Fibroblast of pulmonary artery (primary cell): ENCODE data around the gene DOCK9.
"Not testable (repeated sequence)": the region's sequence is repeated elsewhere in the genome, so short reads cannot be mapped to it uniquely, and the experiment has no call there.

Experiments
- DNase-seq: peaks from one replicate; pipeline ENCODE4 v3.0.0-alpha.2; 2010; ENCODE audit warnings: low read depth
- H3K4me3 ChIP-seq: replicated peaks from 2 replicates; pipeline ENCODE4 v1.5.1; 2011; ENCODE audit warnings: low read depth, mild to moderate bottlenecking, control low read depth, low read length, moderate library complexity
- TF ChIP-seq, protein P1 (sequence below): IDR thresholded peaks from 2 replicates; pipeline ENCODE4 v1.5.1; 2011; ENCODE audit warnings: mild to moderate bottlenecking, control low read depth, low read length, inconsistent platforms; ENCODE audit errors: missing control alignments

The DOCK9 gene

DNA sequence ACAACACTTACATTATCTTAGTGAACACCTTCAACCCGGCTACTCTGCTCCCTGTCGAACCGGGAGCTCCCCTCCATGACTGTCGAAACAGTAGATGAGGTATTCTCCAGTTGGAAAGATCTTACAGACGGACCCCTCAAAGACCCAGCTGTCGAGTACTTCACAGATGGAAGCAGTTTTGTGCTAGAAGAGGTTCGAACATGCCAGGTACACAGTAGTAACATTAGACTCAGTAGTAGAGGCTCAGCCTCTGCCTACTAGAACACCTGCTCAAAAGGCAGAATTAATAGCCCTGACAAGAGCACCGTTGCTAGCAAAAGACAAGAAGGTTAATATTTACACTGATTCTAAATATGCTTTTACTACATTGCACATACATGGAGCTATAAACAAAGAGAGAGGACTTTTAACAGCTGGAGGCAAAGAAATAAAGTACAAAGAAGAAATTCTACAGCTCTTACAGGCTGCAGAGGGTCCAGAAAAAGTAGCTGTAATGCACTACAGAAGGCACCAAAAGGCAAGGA lies 211.8 kb downstream of the DOCK9 start:
- TF ChIP-seq, protein P1, sequence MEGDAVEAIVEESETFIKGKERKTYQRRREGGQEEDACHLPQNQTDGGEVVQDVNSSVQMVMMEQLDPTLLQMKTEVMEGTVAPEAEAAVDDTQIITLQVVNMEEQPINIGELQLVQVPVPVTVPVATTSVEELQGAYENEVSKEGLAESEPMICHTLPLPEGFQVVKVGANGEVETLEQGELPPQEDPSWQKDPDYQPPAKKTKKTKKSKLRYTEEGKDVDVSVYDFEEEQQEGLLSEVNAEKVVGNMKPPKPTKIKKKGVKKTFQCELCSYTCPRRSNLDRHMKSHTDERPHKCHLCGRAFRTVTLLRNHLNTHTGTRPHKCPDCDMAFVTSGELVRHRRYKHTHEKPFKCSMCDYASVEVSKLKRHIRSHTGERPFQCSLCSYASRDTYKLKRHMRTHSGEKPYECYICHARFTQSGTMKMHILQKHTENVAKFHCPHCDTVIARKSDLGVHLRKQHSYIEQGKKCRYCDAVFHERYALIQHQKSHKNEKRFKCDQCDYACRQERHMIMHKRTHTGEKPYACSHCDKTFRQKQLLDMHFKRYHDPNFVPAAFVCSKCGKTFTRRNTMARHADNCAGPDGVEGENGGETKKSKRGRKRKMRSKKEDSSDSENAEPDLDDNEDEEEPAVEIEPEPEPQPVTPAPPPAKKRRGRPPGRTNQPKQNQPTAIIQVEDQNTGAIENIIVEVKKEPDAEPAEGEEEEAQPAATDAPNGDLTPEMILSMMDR = no peak
- DNase-seq = no peak
- no peak overlapping the region for H3K4me3 ChIP-seq

DNA sequence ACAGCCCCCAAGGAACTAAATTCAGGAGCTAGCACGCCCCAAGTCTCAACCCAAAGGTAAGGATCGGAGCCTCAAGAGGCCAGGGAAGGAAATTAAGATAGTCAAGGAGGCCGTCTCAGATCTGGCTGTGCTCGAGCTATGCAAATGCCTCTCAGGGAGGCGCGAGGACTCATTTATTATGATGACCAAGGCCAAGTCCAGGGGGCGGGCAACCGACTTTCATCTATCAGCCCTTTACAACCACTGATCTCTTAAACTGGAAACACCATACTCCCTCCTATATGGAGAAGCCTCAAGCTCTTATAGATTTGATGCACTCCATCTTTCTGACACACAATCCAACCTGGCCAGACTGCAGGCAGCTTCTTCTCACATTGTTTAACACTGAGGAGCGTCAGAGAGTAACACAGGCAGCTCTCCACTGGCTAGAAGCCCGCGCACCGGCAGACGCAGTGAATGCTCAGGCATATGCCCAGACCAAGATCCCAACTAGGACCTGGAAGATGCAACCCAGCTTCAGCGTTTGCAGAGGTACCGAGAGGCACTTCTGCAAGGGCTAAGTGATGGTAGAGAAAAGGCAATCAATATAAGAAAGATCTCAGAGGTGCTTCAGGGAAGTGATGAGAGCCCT lies 215.8 kb downstream of the DOCK9 start:
- H3K4me3 ChIP-seq = peak overlapping the region; percentile 15
- TF ChIP-seq, protein P1 = no peak
- no peak for DNase-seq

DNA sequence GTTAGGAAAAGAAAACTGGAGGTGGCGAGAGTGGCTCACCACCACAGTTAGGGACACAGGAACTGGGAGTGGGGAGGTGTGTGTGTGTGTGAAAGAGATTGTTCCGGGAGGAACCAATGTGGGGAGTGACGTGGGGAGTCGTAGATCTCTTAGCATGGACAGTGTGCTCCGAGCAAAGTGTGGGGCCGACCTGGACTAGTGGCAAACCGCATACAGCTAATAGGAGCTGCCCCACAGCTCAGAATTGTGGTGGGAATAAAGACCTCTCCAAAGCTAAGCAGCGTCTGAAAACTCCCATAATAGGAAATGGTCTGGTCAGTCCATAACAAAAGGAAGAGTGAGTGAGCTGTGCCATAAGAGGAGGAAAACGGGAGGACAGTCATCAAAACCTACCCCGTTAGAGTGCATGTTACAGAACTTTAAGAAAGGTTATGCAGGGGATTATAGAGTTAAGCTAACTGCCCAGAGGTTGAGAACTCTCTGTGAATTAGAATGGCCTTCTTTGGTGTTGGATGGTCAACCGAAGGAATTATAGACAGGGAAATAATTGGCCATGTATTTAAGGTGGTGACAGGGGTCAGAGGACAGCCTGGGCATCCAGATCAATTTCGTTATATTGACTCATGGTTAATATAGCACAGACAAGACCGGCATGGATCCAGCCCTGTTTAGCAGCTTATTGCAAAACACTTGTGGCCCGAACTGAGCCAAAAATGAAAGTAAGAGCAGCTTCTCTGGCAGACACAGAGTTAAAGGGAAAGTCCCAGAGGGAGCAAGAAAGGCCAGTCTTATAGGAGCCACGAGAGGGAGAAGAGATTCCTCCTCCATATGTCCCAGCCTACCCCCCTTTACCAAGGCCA lies 216.5 kb downstream of the DOCK9 start:
- TF ChIP-seq, protein P1 = no peak
- DNase-seq = peak; percentile 67

DNA sequence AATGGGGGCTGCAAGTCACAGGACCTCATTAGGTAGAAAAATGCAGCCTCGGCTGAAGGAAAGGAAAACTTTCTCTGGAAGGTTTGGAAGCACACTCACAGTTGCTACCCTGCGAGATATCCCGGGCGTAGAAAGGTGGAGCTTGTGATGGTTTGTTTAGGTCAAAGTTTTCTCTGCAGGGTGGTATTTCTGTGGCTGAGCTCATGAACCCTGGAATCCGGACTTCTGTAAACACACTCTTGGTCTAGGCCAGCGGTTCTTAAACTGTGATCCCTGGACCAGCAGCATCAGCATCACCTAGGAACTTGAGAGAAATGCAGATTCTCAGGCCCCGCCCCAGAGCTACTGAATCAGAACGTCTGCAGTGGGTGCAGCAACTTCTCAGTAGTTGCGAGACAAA lies 222.1 kb downstream of the DOCK9 start:
- TF ChIP-seq, protein P1 = no peak
- DNase-seq = no peak
- no peak overlapping the region for H3K4me3 ChIP-seq

More for the DNA sequence above, 216.5 kb downstream of the DOCK9 start:
- peak overlapping the region; percentile 15 for H3K4me3 ChIP-seq

DNA sequence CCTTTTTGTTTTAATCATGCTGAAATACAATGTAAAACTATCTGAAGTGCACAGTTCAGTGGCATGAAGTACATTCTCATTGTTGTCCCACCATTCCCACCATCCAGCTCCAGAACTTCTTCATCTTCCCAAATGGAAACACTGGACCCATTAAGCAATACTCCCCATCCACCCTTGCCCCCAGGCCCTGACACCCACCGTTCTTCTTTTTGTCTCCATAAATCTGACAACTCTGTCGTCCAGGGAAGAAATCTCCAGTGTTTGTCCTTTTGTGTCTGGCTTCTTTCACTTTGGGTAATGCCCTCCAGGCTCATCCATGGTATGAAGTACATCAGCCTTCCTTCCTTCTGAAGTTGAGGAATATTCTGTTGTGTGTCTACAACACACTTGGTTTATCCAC lies 222.7 kb downstream of the DOCK9 start:
- no peak overlapping the region for H3K4me3 ChIP-seq
- TF ChIP-seq, protein P1 = no peak
- no peak for DNase-seq

DNA sequence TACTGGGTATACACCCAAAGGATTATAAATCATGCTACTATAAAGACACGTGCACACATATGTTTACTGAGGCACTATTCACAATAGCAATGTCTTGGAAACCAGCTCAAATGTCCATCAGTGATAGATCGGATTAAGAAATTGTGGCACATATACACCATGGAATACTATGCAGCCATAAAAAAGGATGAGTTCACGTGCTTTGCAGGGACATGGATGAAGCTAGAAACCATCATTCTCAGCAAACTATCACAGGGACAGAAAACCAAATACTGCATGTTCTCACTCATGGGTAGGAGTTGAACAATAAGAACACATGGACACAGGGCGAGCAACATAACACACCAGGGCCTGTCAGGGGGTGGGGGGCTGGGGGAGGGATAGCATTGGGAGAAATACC lies 223.4 kb downstream of the DOCK9 start:
- H3K4me3 ChIP-seq, DNase-seq: not testable (repeated sequence)

DNA sequence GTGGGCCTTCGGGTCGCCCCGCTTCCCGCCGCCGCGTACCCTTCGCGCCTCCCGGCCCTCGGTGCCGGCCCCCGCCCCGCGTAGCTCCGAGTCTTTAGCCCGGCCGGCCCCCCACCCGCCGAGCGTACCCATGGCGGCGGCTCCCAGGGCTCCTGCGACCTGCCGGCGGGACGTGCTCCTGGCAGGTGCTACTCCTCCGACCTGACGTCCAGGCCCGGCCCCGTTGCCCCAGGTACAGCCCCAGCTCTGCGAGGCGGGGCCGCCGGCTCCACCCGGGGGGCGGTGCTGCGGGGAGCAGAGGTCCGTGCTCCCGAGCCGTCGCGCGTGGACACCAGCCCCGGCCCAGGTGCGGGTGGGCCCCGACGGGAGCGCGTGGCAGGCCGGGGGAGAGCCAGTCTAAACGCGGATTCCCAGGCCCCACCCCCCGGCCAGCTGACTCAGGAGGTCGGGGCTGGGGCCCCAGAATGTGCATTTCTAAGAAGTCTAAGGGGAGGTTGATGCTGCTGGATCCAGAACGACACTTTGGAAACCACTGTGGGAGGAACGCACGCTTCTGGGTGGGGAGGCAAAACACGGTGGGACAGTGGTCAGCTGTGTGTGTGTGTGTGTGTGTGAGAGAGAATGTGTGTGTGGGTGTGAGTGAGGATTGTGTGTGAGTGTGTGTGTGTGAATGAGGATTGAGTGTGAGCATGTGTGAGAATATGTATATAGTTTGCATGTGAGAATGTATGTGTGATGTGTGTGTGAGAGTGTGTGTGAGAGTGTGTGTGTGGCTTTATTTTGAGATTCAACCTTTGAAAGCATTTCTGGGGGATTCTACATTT lies 225.2 kb downstream of the DOCK9 start, which contains the start of gene SLC15A1:
TSS of gene SLC15A1 (minus strand) at position 206 of the 824 bp plus-strand sequence. CDS start at position 132, 74 bp downstream.
- TF ChIP-seq, protein P1 = no peak
- DNase-seq = no peak
- H3K4me3 ChIP-seq = peak within 1 kb of the TSS; percentile 14
